ENCODE measurements around the gene TADA2B. TPM values are rescaled to one million over a fixed set of nuclear protein-coding genes. Genes with fewer than 3 reads are reported as not detected.
"Not testable (repeated sequence)": the region's sequence is repeated elsewhere in the genome, so short reads cannot be mapped to it uniquely, and the experiment has no call there.

The TADA2B gene
- total and polyA plus RNA-seq, 12 donors, result 15.4 to 40.8 (median 30.0) TPM

GRCh38 chr4:7094916-7095315, 51.7 kb downstream of the TADA2B start:
- H3K4me3 ChIP-seq, result no peak overlapping the region
- no peak overlapping the region for H3K27ac ChIP-seq
- ATAC-seq (no peak), DNase-seq (no peak)
- WGBS, 2 donors, result 77 to 84% methylated on average over 10 of the region's 10 CpGs
- intact Hi-C loops (cut with DNase I), result no loop called here
- no peaks in the 10 kb centered on the region for H3K9me3 ChIP-seq
- H3K4me1 ChIP-seq, result no peaks in the 10 kb centered on the region
- no peak for TF ChIP-seq CTCF (IDR thresholded peaks at IDR 0.05)
- H3K36me3 ChIP-seq, result no peaks in the 10 kb centered on the region
- H3K27me3 ChIP-seq, result no peaks in the 10 kb centered on the region

- 85 to 88% methylated on average over 16 of the region's 16 CpGs for WGBS, 2 donors
- no peak for DNase-seq
- ATAC-seq, result peak in 1 of 8 donors; percentile 24
- no peak for TF ChIP-seq CTCF (IDR thresholded peaks at IDR 0.05)
- Histone ChIP-seq H3K27ac (no peak overlapping the region), H3K27me3 (no peaks in the 10 kb centered on the region), H3K4me3 (no peak overlapping the region), H3K4me1 (no peaks in the 10 kb centered on the region), H3K36me3 (peaks cover 0 to 3% (median 0%) of the 10 kb centered on the region in 9 donors), H3K9me3 (no peaks in the 10 kb centered on the region)
- intact Hi-C loops (cut with DNase I), result no loop called here
These were observed 52.5 kb downstream of the TADA2B start for GRCh38 chr4:7095611-7096155.

GRCh38 chr4:7096236-7096635, 53.1 kb downstream of the TADA2B start:
- no peak for ATAC-seq
- H3K4me3 ChIP-seq, result no peak overlapping the region
- peaks cover 0 to 3% (median 0%) of the 10 kb centered on the region in 9 donors for H3K36me3 ChIP-seq
- no peak for TF ChIP-seq CTCF (IDR thresholded peaks at IDR 0.05)
- no peaks in the 10 kb centered on the region for H3K9me3 ChIP-seq
- 89 to 90% methylated on average over 7 of the region's 7 CpGs for WGBS, 2 donors
- no peak overlapping the region for H3K27ac ChIP-seq
- intact Hi-C loops (cut with DNase I), result no loop called here
- H3K27me3 ChIP-seq, result no peaks in the 10 kb centered on the region
- peaks cover 0 to 1% (median 0%) of the 10 kb centered on the region in 9 donors for H3K4me1 ChIP-seq
- DNase-seq, result no peak

- H3K9me3 ChIP-seq, result no peaks in the 10 kb centered on the region
- peak overlapping the region in 9 of 10 donors; percentile 48 to 81 (median 72) for H3K4me3 ChIP-seq
- 20 to 22% methylated on average over 24 of the region's 24 CpGs for WGBS, 2 donors
- DNase-seq, result peak; percentile 63 to 74
- peak; percentile 60 to 88 (median 83) for TF ChIP-seq CTCF (IDR thresholded peaks at IDR 0.05)
- H3K27me3 ChIP-seq, result no peaks in the 10 kb centered on the region
- intact Hi-C loops (cut with DNase I), result loop anchor here in 1 of 10 donors (2.0 to 10.0 kb wide), 2 partner anchors 55 to 83 kb away; no protein-coding TSS in a partner anchor
- H3K36me3 ChIP-seq, result peaks cover 0 to 3% (median 0%) of the 10 kb centered on the region in 9 donors
- peak; percentile 60 to 87 (median 76) for ATAC-seq
- peaks cover 3 to 29% (median 22%) of the 10 kb centered on the region in 9 donors for H3K4me1 ChIP-seq
- peak overlapping the region in 6 of 10 donors; percentile 77 to 89 (median 88) for H3K27ac ChIP-seq
These were observed 58.7 kb downstream of the TADA2B start for GRCh38 chr4:7101692-7102515.

GRCh38 chr4:7102516-7102909, 59.3 kb downstream of the TADA2B start:
- intact Hi-C loops (cut with DNase I), result loop anchor here in 1 of 10 donors (2.0 to 10.0 kb wide), 2 partner anchors 54 to 82 kb away; no protein-coding TSS in a partner anchor
- H3K27ac ChIP-seq, result peak overlapping the region in 9 of 10 donors; percentile 77 to 89 (median 87)
- not testable (repeated sequence) for DNase-seq, H3K36me3 ChIP-seq, H3K27me3 ChIP-seq, H3K9me3 ChIP-seq
- peak in 2 of 8 donors; percentile 0 for ATAC-seq
- H3K4me1 ChIP-seq, result peaks cover 3 to 29% (median 22%) of the 10 kb centered on the region in 9 donors
- WGBS, 2 donors, result 62 to 67% methylated on average over 12 of the region's 12 CpGs
- peak overlapping the region; percentile 20 to 81 (median 72) for H3K4me3 ChIP-seq

Data from heart right ventricle (tissue), 16 donors.